C4-2B (cell line): ENCODE results near the gene GALNT11.

ENCODE experiments used
- H3K27ac ChIP-seq: fragments of 450-650 bp; 2 replicates; pipeline ENCODE4 v1.5.1; 2017
- ZFX ChIP-seq: fragments of 450-650 bp; IDR thresholded peaks from 2 replicates; pipeline ENCODE4 v1.6.1; 2017
- TF ChIP-seq, protein P1 (sequence below): fragments of 450-650 bp; conservative IDR thresholded peaks from 2 replicates; pipeline ENCODE4 v1.5.1; 2017; ENCODE audit warnings: mild to moderate bottlenecking

The GALNT11 gene

DNA sequence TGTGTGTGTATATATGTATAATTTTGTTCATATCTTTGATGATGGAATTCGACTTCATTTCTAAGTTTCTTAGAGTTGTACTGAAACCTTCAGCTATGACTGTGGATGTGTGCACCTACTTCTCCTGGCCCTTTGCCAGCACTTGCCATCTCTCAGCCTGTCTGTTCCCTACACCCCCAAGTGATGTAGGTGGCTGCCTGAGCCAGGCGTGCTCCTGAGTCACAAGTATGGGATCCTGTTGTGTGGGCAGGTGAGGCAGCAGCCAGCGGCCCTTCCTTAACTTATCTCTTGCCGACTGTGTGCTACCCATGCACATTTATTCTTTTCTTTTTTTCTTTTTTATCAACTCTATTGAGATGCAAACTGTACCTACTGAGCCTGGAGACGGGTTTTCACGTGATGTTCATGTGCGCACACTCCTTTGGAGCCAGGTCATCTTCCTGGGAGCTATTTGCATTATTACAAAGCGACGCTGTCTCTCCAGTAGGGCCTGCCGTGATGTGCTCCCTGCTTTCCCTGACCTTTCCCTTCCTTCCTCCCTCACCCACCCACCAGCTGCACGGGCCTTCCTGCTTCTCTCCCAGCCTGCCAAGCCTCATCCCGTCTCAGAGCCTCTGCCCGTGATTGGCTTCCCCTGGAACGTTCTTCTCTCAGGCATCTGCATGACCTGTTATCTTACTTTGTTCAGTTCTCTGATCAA, 31.3 kb upstream of the GALNT11 start:
- TF ChIP-seq, protein P1, sequence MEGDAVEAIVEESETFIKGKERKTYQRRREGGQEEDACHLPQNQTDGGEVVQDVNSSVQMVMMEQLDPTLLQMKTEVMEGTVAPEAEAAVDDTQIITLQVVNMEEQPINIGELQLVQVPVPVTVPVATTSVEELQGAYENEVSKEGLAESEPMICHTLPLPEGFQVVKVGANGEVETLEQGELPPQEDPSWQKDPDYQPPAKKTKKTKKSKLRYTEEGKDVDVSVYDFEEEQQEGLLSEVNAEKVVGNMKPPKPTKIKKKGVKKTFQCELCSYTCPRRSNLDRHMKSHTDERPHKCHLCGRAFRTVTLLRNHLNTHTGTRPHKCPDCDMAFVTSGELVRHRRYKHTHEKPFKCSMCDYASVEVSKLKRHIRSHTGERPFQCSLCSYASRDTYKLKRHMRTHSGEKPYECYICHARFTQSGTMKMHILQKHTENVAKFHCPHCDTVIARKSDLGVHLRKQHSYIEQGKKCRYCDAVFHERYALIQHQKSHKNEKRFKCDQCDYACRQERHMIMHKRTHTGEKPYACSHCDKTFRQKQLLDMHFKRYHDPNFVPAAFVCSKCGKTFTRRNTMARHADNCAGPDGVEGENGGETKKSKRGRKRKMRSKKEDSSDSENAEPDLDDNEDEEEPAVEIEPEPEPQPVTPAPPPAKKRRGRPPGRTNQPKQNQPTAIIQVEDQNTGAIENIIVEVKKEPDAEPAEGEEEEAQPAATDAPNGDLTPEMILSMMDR, result no peak
- no peak for TF ChIP-seq ZFX

GRCh38 chr7:151999424-152000090, 25.9 kb upstream of the GALNT11 start:
- no peak overlapping the region for H3K27ac ChIP-seq
- TF ChIP-seq, protein P1, result no peak
- TF ChIP-seq ZFX, result no peak

More for the DNA sequence above, 31.3 kb upstream of the GALNT11 start:
- no peak overlapping the region for H3K27ac ChIP-seq

DNA sequence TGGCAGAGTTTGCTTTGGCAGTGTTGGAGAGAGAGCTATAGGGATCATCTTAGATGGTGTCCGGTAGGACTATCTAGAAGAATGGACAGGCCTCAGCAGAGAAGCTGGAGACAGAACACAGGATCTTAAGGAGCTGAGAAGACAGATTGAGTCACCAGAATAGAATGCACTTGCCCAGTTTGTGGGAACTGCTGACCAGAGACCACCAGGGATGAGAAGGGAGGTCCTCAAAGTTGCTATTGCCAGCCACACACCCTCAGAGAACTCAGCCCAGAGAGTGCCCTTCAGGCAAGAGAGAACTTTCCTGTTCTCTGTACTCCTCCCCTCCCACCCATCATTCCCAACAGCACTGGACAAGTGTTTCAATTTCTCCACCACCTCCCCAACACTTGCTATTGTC, 25.3 kb upstream of the GALNT11 start:
- no peak overlapping the region for H3K27ac ChIP-seq
- TF ChIP-seq, protein P1, result no peak
- no peak for TF ChIP-seq ZFX

GRCh38 chr7:152006336-152006735, 19.1 kb upstream of the GALNT11 start:
- TF ChIP-seq ZFX, result no peak
- TF ChIP-seq, protein P1, result no peak
- no peak overlapping the region for H3K27ac ChIP-seq

DNA sequence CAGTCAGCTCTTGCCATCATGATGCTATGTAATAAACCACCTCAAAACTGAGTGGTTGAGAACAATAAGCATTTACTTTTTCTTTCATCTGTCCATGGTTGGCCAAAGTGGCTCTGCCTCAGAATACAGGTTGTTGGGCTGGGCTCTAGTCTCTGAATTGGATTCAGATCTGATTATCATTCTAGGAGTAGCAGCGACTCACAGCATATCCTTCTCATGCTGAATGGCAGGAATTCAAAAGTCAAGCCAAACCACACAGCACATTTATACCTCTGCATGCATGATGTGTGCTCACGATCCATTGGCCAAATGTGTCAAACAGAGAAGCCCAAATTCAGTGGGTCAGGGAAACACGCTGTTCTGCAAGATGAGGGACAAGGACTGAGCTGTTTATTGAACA, 13.6 kb upstream of the GALNT11 start:
- no peak overlapping the region for H3K27ac ChIP-seq
- TF ChIP-seq, protein P1, result no peak
- no peak for TF ChIP-seq ZFX

- H3K27ac ChIP-seq, result no peak overlapping the region
- no peak for TF ChIP-seq ZFX
- TF ChIP-seq, protein P1, result no peak
Observed at GRCh38 chr7:152013230-152013629, 12.2 kb upstream of the GALNT11 start.

GRCh38 chr7:152013974-152014373, 11.5 kb upstream of the GALNT11 start:
- H3K27ac ChIP-seq, result no peak overlapping the region
- TF ChIP-seq, protein P1, result no peak
- TF ChIP-seq ZFX, result no peak
